SK-N-MC (cell line): ENCODE data around the gene CAPN8.

Experiments used
- EZH2 ChIP-seq: fragments of 200-600 bp; sonication (generic); IDR thresholded peaks from one replicate; pipeline ENCODE4 v1.6.1; 2017; ENCODE audit warnings: antibody characterized with exemption
- FOXP2 ChIP-seq: optimal IDR thresholded peaks from 2 replicates; pipeline ENCODE3; 2011; ENCODE audit warnings: mild to moderate bottlenecking, moderate library complexity; ENCODE audit not compliant: insufficient read depth; ENCODE audit errors: extremely low read length, control extremely low read depth
- POLR2AphosphoS5 ChIP-seq: IDR thresholded peaks from 2 replicates; pipeline ENCODE4 v1.6.1; 2012; ENCODE audit warnings: mild to moderate bottlenecking, low read depth, low read length, borderline replicate concordance

GRCh38 chr1:223662943-223663342 lies 2.6 kb downstream of the CAPN8 start:
- TF ChIP-seq POLR2AphosphoS5 (no peak), EZH2 (no peak), FOXP2 (no peak)
